Activated T-helper 1 cell treated with Interleukin-2 at 50 U/mL for 16 hours (primary cell): ENCODE data around the gene RAB30.

Experiments used
- DNase-seq: peaks from one replicate; pipeline ENCODE4 v3.0.0-alpha.2; 2020; ENCODE audit warnings: low read depth

Gene RAB30

GRCh38 chr11:83039566-83039965 lies 32.1 kb downstream of the RAB30 start:
- no peak for DNase-seq

DNA sequence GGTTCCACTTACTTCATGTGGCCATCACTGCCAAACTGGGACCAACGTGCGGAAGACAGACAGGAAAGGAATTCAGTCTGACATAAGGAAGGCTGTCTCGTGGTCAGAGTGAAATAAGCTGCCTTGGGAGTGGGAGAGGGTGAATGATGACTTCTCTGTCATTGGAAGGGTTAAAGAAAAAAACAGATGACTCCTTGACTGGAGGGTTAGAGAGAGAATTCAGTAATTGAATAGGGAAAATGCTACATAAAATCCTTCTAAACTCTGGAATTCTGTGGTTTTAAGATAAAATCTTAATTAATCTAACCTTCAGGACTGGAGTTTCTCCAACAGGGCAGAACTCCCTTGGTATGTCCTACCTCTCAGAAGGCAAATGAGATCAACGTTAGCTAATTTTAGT lies 33.8 kb downstream of the RAB30 start:
- DNase-seq = no peak

DNA sequence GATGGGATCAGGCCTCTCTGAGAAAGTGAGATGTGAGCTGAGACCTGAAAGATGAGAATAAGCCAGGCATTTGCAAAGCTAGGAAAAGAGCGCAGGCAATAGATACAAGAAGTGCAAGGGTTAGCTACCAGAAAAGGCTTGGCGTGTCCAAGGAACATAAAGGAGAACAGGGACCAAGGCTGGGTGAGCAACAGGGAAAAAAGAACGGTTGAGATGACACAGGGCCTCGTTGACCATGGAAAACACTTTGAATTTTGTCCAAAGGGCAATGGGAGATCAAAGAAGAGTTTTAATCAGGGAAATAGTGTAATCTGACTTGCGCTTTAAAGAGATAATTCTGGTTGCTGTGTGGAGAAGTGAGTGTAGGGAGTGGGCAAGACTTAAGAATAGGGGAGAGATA lies 35.0 kb downstream of the RAB30 start:
- no peak for DNase-seq

GRCh38 chr11:83035070-83035854 lies 36.4 kb downstream of the RAB30 start:
- DNase-seq = no peak

DNA sequence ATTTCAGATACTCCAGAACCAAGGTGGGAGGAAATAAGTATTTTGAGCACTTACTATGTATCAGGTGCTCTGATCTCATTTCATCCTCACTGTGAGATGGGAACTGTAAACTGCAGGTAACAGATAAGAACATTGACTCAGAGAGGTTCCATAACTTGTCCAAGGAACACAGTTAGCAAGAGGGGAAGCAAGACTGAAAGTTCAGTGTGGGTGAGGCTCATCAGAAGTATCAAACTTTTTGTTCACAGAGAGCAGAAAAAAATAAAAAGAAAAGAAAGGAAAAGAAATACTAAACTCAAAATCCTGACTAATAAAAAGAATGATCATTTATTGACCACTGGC lies 37.1 kb downstream of the RAB30 start:
- no peak for DNase-seq

DNA sequence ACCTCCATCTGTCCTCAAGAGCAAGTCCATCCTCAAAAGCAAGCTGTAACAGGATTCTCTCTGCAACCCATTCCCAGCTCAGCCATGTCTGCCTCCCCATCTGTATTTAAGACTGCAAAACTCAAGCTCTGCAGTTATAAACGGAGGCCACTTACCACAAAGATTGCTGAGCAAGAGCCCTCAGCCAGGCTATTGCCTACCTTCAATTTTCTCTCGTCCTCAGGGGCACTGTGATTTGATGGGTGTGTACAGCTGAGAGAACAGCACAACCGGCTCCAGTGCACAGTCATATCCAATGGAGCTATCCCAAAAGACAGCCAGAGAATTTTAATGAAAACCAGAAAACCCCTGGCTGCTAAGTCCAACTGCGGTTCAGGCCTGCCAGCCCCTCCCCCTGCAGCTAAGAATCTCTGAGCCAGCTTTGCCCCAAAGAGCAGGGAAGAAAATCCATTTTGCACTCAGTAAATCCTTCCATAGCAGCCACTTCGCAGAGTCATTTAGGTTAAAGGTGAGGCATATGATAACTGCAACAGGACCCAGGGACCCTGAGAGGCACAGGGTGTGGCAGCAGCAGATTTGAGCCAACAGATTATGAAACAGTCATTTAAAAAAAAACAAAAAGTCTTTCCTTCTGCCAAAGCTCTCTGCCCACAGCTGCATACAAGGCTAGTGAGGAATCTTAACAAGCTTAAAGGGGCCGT lies 37.6 kb downstream of the RAB30 start:
- no peak for DNase-seq

- DNase-seq = no peak
These were observed 38.3 kb downstream of the RAB30 start for GRCh38 chr11:83033371-83033770.

DNA sequence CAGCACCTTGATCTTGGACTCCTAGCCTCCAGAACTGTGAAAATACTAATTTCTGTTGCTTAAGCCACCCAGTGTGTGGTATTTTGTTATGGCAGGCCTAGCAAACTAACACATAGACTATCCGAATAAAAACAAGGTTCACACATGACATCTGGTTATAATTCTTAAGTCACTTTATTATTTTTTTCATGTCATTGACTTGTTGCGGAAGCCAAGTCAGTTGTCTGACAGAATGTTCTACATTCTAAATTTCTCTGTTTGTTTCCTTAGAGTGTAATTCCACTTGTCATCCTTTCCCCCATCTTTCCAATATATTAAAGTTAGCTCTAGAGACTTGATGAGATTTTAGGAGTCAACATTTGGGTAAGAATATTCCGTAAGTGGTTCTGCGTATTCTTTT lies 40.6 kb downstream of the RAB30 start:
- no peak for DNase-seq

DNA sequence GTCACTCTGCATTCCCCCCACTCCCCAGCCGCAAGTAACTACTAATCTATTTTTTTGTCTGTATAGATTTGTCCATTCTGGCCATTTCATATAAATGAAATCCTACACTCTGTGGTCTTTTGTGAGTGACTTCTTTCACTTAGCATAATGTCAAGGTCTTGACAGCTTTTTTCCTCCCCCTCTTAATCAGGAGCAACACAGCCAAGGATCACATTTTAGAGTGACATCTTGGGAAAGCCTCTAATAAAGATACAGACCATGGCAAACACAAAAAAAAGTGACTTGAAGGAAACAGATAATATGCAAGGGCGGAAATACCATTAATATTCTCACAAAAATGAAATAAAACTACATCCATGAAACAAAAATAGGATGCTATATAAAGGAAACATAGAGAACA lies 43.9 kb downstream of the RAB30 start:
- DNase-seq = no peak

DNA sequence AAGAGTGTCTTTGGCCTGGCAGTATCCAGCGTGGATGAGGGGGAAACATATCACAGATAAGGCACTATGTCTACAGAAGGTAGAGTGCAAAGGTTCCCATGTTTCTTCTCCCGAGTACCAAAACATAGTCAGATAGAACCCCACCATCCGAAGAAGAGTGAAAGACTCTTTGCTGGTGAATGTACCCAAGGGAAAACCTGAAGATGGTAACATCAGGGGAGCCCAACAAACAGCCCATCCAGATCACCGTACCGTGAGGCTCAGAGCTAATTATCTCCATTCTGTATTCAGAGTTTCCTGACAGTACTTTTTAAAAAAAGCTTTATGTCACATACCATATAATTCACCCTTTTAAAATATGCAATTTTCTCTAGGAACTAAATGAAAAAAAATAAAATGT lies 44.4 kb downstream of the RAB30 start:
- DNase-seq = no peak

GRCh38 chr11:83026229-83026628 lies 45.5 kb downstream of the RAB30 start:
- no peak for DNase-seq

DNA sequence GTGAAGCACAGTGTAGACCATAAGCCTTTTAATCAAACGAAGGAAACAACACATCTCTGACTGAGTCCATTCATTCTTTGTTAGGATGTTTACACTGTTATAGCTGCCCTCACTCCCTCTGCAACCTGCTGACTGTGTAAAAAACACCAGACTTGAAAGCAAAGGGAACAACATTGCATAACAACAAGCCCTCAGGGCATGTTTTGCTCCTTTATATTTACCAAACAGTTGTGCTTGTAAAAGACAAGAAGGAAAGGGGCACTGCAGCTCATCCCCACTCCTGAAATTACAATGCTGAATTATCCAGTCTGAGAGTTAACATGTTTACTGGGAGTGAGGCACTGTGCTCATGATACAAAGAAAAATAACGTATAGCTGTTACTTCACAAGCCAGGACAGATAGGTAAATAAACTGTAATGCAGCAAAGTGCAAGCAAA lies 46.4 kb downstream of the RAB30 start:
- DNase-seq = no peak

- DNase-seq = no peak
These were observed 47.3 kb downstream of the RAB30 start for GRCh38 chr11:83024270-83024854.

- no peak for DNase-seq
These were observed 48.3 kb downstream of the RAB30 start for GRCh38 chr11:83023410-83023809.

GRCh38 chr11:83021780-83022125 lies 49.9 kb downstream of the RAB30 start:
- no peak for DNase-seq

DNA sequence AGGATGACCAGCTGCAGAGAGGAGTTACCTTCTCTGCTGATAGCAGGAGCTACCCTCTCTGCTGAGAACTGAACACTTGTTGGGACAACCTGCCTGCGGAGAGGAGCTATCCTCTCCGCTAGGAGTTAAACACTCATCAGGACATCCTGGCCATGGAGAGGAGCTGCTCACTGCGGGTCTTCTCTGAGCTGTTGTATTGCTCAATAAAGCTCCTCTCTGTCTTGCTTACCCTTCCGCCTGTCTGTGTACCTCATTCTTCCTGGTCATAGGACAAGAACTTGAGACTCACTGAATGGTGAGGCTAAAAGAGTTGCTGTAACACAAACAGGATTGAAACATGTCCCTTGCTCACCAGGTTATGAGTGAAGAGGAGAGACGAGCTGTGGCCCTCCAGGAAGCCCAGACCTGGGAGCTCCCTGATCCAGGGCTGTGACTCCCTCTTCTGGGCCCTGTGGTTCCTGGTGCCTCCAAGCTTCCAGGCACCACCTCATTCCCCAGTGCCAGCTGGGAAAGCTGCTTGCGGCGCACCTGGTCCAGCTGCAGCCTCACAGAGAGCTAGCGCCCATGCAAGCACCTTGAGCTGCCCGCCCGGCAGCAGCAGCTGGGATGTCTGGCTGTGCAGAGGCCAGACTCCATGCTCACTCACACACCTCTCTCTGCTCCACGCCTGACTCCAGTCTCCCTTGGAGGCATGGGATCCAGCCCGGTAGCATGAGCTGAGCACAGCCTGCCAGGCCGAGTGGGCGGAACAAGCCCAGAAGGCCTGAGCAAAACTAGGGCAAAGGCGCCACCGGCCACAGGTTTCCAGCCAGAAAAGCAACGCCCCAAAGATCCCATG lies 50.5 kb downstream of the RAB30 start:
- DNase-seq = no peak

DNA sequence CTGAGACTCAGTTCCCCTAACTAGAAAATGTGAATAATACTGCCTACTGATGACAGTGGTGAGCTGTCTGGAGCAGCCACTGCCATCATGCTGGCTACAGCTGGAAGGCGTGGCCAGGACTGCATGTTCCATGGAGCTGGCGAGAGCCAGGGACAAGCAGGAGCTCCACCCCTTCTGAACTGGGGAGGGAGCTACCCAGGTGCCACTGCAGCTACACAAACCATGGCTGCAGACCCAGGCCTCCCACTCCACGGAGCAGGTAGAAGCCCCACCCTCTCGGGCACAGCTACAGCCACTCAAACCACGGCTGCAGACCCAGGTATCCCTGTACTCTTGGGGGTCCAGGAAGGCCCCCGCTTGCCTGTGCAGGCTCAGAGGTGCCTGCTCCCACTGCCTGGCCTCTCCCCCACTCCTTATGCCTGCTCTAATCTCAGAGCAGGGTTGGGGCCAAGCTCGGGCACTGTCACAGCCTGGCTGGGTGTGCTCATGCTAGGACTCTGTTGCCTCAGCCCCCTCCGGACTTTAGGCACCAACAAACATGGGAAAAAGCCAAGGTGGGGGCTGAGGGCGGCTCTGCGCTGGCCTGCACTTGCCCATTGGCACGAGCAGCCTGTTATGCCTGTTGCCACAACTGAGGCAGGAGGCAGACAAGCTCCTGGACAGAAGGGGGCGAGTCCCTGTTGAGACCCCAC lies 51.7 kb downstream of the RAB30 start:
- DNase-seq = no peak

DNA sequence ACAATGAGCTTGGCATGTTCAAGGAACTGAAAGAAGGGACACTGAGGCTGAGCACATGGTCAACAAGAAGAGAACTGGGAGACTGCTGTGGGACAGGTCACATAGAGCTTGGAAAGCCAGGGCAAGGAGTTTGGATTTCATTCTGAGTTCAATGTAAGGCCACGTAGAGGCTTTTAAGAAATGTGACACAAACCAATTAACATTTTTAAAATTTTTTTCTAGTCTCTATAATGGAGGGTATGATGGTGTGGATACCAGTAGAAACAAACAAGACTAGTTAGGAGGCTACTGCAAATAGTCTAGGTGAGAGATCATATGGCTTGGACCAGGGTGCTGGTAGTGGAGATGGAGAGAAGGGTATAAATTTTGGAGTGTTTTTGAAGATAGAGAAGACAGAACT lies 56.7 kb downstream of the RAB30 start:
- no peak for DNase-seq

DNA sequence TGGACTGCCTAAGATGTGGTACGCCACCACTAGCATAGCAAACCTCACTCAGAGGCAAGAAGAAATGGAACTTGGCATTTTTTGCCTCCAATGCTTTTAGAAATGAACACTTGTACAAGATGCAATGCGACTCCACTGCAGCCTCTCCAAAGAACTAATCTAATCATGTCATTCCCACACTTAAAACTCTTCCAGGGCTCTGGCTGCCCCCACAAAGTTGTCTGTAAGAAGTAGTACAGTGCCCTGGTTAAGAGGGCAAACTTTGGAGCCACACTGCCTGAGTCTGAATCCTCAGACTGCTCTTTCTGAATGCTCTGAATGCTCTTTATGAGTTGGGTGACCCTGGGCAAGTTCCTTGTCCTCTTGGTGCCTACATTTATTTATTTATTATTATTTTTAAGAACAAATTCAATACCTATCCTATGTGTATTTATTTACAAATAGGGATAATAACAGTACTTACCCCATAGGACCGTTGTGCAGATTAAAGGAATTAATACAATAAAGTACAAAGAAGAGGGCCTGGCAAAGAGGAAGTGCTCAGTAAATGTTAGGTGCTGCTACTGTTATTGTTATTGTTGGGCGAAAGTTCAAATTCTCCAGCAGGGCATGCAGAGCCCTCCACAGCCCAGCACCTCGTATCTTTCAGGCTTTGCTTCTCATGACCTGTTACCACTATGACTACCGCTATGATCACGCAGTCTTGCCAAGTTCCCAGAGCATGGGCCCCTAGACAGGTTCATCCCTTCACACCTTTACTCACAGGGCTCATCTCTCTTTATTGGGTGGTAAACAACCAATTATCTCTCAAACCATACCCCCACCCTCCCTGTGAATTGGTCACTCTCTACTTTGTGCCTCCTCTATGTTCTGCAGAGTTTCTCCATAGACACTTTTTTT lies 59.3 kb downstream of the RAB30 start:
- no peak for DNase-seq

DNA sequence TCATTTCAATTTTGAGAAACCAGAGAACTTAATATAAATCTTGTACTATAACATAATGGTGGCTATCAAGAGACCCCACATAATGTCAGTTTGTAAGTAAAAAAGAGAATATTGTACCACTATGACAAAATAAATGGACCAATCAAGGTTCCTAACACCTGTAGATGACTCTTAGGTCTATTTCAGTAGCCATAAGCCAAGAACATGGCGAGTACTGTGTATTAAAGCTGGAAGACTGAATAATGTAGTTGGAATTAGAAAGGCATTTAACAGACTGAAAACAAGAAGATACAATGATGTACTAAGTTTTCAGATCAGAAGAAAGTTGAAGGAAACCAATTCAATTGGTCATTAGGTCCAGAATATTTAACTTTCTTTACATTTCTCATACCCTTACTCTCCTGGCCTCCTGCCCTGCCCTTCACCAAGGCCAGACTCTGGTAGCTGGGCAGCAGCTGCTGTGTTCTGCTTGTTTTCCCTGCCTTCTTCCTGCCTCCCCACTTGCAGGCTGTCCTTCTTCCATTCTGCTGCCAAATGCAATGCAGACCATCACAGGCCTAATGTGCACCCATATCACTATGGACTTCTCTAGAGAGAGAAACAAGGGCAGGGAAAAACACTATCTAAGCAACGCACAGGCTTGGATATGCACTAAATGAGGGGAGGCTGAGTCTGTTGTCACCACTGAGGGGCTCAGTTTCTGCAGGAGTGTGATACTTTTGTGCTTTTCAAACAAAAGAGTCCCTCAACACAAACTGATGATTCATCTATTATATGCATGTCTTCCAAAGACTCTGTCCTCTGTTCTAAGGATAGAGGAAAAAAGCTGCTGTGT lies 60.1 kb downstream of the RAB30 start:
- no peak for DNase-seq
